ENCODE data around the gene KRTAP12-2. TPM values are rescaled to one million over a fixed set of nuclear protein-coding genes. Genes with fewer than 3 reads are reported as not detected.
"Not testable (repeated sequence)": the region's sequence is repeated elsewhere in the genome, so short reads cannot be mapped to it uniquely, and the experiment has no call there.

KRTAP12-2 gene
- polyA plus RNA-seq, 1 experiment = not detected

DNA sequence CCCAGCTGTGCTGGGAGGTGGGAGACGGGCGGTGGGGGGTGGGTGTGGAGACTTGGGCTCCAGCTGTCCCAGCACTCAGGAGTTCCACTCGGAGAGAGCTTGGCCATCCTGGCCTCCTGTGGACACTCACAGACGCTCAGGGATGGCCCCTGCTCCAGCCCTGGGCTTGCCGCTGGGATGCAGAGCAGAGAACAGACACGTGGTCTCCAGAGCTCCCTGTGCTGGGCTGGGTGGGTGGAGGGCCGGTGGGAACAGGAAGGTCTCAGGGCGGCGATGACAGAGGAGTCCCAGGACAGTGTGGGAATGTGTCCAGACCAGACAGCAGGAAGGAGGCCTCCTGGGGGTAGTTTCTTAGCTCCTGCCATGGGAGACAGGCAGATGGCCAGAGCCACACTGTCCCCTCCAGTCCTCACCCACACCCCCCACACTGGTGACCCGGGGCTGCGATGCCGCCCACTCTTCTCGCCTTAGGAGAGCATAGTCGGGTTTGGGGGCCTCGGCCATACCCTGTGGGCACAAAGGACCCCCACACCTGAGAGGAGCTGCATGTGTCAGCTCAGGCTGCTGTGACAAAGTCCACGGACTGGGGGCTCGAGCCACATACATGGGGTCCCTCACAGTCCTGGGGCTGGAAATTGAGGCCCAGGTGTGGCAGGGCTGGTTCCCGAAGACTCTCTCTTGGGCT is 37.9 kb downstream of the KRTAP12-2 start:
- TF ChIP-seq, protein P1, sequence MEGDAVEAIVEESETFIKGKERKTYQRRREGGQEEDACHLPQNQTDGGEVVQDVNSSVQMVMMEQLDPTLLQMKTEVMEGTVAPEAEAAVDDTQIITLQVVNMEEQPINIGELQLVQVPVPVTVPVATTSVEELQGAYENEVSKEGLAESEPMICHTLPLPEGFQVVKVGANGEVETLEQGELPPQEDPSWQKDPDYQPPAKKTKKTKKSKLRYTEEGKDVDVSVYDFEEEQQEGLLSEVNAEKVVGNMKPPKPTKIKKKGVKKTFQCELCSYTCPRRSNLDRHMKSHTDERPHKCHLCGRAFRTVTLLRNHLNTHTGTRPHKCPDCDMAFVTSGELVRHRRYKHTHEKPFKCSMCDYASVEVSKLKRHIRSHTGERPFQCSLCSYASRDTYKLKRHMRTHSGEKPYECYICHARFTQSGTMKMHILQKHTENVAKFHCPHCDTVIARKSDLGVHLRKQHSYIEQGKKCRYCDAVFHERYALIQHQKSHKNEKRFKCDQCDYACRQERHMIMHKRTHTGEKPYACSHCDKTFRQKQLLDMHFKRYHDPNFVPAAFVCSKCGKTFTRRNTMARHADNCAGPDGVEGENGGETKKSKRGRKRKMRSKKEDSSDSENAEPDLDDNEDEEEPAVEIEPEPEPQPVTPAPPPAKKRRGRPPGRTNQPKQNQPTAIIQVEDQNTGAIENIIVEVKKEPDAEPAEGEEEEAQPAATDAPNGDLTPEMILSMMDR (IDR thresholded peaks at IDR 0.05; ENCODE audit: low read depth, low read length) = no peak
- POLR2A ChIA-PET = no interaction called here
- Histone ChIP-seq H3K27me3 (ENCODE audit: control insufficient read depth, insufficient read depth, low read length) (peaks cover 2% of the 10 kb centered on the region), H3K9me3 (ENCODE audit: control insufficient read depth, insufficient read depth, low read length) (peaks cover 46% of the 10 kb centered on the region), H3K4me3 (ENCODE audit: low read depth, low read length) (no peak overlapping the region), H3K27ac (ENCODE audit: low read depth, low read length) (no peak overlapping the region)
- no peak for DNase-seq (ENCODE audit: low read depth, low spot score)
- CTCF ChIA-PET = interaction anchor here (0.7 kb wide), 1 partner anchor 358 kb away, joined by 3 read pairs; no protein-coding TSS in a partner anchor

DNA sequence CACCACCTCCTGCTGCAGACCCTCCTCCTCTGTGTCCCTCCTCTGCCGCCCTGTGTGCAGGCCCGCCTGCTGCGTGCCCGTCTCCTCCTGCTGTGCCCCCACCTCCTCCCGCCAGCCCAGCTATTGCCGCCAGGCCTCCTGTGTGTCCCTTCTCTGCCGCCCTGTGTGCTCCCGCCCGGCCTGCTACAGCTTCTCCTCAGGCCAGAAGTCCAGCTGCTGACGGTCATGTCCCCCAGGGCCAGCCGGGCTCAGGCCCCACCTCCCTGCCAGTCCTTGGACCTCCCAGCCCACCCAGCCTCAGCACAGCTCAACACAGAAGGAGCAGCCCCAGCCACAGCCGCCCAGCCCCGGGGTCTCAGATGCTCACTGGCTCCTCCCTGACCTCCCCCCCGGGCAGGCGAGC is 38.9 kb downstream of the KRTAP12-2 start:
- POLR2A ChIA-PET; H3K27me3 ChIP-seq (ENCODE audit: control insufficient read depth, insufficient read depth, low read length); H3K27ac ChIP-seq (ENCODE audit: low read depth, low read length); H3K4me3 ChIP-seq (ENCODE audit: low read depth, low read length); DNase-seq (ENCODE audit: low read depth, low spot score): not testable (repeated sequence)
- peaks cover 46% of the 10 kb centered on the region for H3K9me3 ChIP-seq (ENCODE audit: control insufficient read depth, insufficient read depth, low read length)
- CTCF ChIA-PET = interaction anchor here (0.7 kb wide), 1 partner anchor 357 kb away, joined by 3 read pairs; no protein-coding TSS in a partner anchor

DNA sequence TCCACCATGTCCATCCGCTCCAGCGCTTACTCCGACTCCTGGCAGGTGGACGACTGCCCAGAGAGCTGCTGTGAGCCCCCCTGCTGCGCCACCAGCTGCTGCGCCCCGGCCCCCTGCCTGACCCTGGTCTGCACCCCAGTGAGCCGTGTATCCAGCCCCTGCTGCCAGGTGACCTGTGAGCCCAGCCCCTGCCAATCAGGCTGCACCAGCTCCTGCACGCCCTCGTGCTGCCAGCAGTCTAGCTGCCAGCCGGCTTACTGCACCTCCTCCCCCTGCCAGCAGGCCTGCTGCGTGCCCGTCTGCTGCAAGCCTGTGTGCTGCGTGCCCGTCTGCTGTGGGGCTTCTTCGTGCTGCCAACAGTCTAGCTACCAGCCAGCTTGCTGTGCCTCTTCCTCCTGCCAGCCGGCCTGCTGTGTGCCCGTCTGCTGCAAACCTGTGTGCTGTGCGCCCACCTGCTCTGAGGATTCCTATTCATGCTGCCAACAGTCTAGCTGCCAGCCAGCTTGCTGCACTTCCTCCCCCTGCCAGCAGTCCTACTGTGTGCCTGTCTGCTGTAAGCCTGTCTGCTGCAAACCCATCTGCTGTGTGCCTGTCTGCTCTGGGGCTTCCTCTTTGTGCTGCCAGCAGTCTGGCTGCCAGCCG is 39.4 kb downstream of the KRTAP12-2 start:
- H3K27me3 ChIP-seq (ENCODE audit: control insufficient read depth, insufficient read depth, low read length); POLR2A ChIA-PET; H3K4me3 ChIP-seq (ENCODE audit: low read depth, low read length); CTCF ChIA-PET; H3K27ac ChIP-seq (ENCODE audit: low read depth, low read length); DNase-seq (ENCODE audit: low read depth, low spot score): not testable (repeated sequence)
- peaks cover 46% of the 10 kb centered on the region for H3K9me3 ChIP-seq (ENCODE audit: control insufficient read depth, insufficient read depth, low read length)

DNA sequence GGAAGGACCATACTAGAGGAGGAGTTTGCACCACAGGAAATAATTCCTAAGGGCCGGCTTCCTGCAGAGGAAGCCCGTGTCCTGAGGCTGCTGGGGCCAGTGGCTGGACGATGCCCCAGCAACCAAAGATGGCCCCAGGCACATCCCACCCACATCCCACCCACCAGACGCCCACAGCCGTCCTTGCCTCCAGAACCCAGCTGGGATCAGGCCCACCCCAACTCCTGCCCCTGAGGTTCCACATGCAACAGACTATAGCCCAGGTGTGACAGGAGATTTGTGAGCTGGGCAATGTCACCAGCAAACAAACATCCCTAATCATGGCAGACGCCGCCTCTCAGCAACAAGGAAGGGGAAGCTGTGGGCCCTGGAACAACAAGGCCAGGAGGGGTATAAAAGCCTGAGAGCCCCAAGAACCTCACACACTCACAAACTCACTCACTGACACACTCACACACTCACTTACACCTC is 40.0 kb downstream of the KRTAP12-2 start, which contains the start of gene KRTAP10-9:
Gene KRTAP10-9, plus strand, starts transcription at position 421 of the 471 bp plus-strand sequence. CDS start 79 bp downstream, outside the sequence.
- CTCF ChIA-PET = no interaction called here
- Histone ChIP-seq H3K27ac (ENCODE audit: low read depth, low read length) (no peak within 1 kb of the TSS), H3K9me3 (ENCODE audit: control insufficient read depth, insufficient read depth, low read length) (peaks cover 46% of the 10 kb centered on the region), H3K4me3 (ENCODE audit: low read depth, low read length) (no peak within 1 kb of the TSS), H3K27me3 (ENCODE audit: control insufficient read depth, insufficient read depth, low read length) (no peaks in the 10 kb centered on the region)
- TF ChIP-seq, protein P1 (IDR thresholded peaks at IDR 0.05; ENCODE audit: low read depth, low read length) = no peak
- POLR2A ChIA-PET = no interaction called here
- no peak for DNase-seq (ENCODE audit: low read depth, low spot score)

DNA sequence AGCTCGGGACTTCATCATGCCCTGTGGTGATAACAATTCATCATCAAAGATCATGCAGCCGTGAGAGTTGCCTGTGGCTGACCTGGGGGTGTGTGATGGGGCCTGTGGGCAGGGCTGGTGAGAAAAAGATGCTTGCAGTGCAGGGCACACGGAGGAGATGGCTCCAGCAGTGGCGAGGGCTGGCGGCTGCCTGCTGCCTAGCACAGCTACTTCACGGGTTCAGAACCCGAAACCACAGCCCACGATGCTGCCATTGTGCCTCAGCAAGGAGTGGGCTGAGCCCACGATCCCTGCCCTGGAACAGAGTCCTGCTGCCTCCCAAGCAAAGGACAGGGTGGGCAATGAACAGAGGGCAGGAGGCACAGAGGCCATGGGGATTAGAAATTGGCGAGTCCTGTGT is 40.5 kb downstream of the KRTAP12-2 start:
- no peaks in the 10 kb centered on the region for H3K27me3 ChIP-seq (ENCODE audit: control insufficient read depth, insufficient read depth, low read length)
- no peak overlapping the region for H3K4me3 ChIP-seq (ENCODE audit: low read depth, low read length)
- DNase-seq (ENCODE audit: low read depth, low spot score) = no peak
- ChIA-PET POLR2A (no interaction called here), CTCF (no interaction called here)
- H3K27ac ChIP-seq (ENCODE audit: low read depth, low read length) = no peak overlapping the region
- TF ChIP-seq, protein P1 (IDR thresholded peaks at IDR 0.05; ENCODE audit: low read depth, low read length) = no peak
- peaks cover 46% of the 10 kb centered on the region for H3K9me3 ChIP-seq (ENCODE audit: control insufficient read depth, insufficient read depth, low read length)

DNA sequence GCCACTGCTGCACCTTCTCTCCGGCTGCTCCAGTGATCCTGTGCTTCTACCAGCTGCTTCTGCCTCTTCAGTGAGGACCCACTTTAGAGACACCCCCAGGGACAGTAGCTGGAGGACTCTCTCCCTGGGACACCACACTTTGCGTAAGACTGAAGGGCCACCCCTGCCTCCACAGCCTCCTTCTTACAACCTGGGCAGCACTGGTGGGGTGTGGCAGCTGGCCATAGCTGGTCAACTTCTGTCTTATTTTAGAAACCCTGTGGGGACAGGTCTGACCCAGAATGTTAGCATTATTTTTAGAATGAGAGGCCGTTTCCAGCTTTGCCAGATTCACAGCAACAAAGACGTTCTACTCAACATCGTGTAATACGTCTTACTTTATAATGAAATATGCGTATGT is 41.0 kb downstream of the KRTAP12-2 start:
- DNase-seq (ENCODE audit: low read depth, low spot score) = no peak
- H3K4me3 ChIP-seq (ENCODE audit: low read depth, low read length) = no peak overlapping the region
- CTCF ChIA-PET = no interaction called here
- no peak overlapping the region for H3K27ac ChIP-seq (ENCODE audit: low read depth, low read length)
- H3K9me3 ChIP-seq (ENCODE audit: control insufficient read depth, insufficient read depth, low read length) = peaks cover 46% of the 10 kb centered on the region
- POLR2A ChIA-PET = no interaction called here
- TF ChIP-seq, protein P1 (IDR thresholded peaks at IDR 0.05; ENCODE audit: low read depth, low read length) = no peak
- H3K27me3 ChIP-seq (ENCODE audit: control insufficient read depth, insufficient read depth, low read length) = no peaks in the 10 kb centered on the region

Measured in AG04450 (cell line).